Caco-2 (cell line): ENCODE data around the gene TAF6L. TPM values are rescaled to one million over a fixed set of nuclear protein-coding genes. Genes with fewer than 3 reads are reported as not detected.

Experiments used
- BruUV-seq: library from RNA; stranded (reverse); fragments of 400-500 nt; replicated peaks from 2 replicates; lab custom pipeline; 2021; lab: Mats Ljungman, UMichigan
- CTCF ChIA-PET: fragments of 300-600 bp; sonication (Branson Sonifier 250); formaldehyde crosslinking; loops from one replicate; lab custom pipeline; 2022; ENCODE audit warnings: antibody characterized with exemption; lab: Charles Lee
- POLR2A ChIA-PET: fragments of 300-600 bp; sonication (Branson Sonifier 250); formaldehyde crosslinking; loops from one replicate; lab custom pipeline; 2022; ENCODE audit warnings: antibody characterized with exemption; lab: Charles Lee
- DNase-seq, 2 experiments: peaks; one replicate each; pipeline versions ENCODE4 v3.0.0 to v3.0.0-alpha.2; 2020 to 2022
- H3K27me3 ChIP-seq: replicated peaks from 2 replicates; pipeline ENCODE4 v1.6.0; 2011; ENCODE audit warnings: low read length; ENCODE audit not compliant: control insufficient read depth, insufficient read depth
- H3K36me3 ChIP-seq: 2 replicates; pipeline ENCODE4 v1.5.1; 2011; ENCODE audit warnings: low read length; ENCODE audit not compliant: control insufficient read depth, insufficient read depth
- H3K4me1 ChIP-seq: fragments of 250-450 bp; sonication (Bioruptor Pico); 2 replicates; pipeline ENCODE4 v1.5.1; 2020; ENCODE audit warnings: mild to moderate bottlenecking
- H3K4me3 ChIP-seq: 2 replicates; pipeline ENCODE4 v1.5.1; 2011; ENCODE audit warnings: low read depth, mild to moderate bottlenecking, control low read depth, low read length
- H3K9me3 ChIP-seq: fragments of 250-450 bp; sonication (Bioruptor Pico); 2 replicates; pipeline ENCODE4 v1.5.1; 2020; ENCODE audit warnings: mild to moderate bottlenecking, moderate library complexity
- H3K27ac Mint-ChIP-seq: one replicate; pipeline ENCODE4 v1.8.0; 2022; ENCODE audit warnings: mixed read lengths; ENCODE audit not compliant: unreplicated experiment
- H3K27me3 Mint-ChIP-seq: one replicate; pipeline ENCODE4 v1.8.0; 2022; ENCODE audit warnings: mixed read lengths; ENCODE audit not compliant: insufficient read depth, unreplicated experiment
- H3K36me3 Mint-ChIP-seq: one replicate; pipeline ENCODE4 v1.8.0; 2022; ENCODE audit warnings: mild to moderate bottlenecking, mixed read lengths; ENCODE audit not compliant: insufficient read depth, unreplicated experiment
- H3K4me1 Mint-ChIP-seq: one replicate; pipeline ENCODE4 v1.8.0; 2022; ENCODE audit warnings: low read depth, mixed read lengths; ENCODE audit not compliant: unreplicated experiment
- H3K4me3 Mint-ChIP-seq: one replicate; pipeline ENCODE4 v1.8.0; 2022; ENCODE audit warnings: mild to moderate bottlenecking, moderate library complexity, mixed read lengths; ENCODE audit not compliant: unreplicated experiment
- H3K9me3 Mint-ChIP-seq: one replicate; pipeline ENCODE4 v1.8.0; 2022; ENCODE audit warnings: mixed read lengths; ENCODE audit not compliant: unreplicated experiment
- intact Hi-C: fragments of 100-400 bp; cut with micrococcal nuclease; formaldehyde crosslinking; loops from one replicate; pipeline ENCODE4 v1.10.0; 2022; ENCODE audit not compliant: unreplicated experiment
- total RNA-seq: library from RNA; stranded (reverse); gene quantifications from 2 replicates; pipeline ENCODE4 v1.2.3, GENCODE V29; 2022
- TF ChIP-seq, protein P1 (sequence below), 2 experiments: fragments of 200-600 bp in 1 of 2; IDR thresholded peaks; 1 replicate in 1 of 2; 2 replicates in 1 of 2; pipeline versions ENCODE4 v1.5.1 to v1.8.0; 2011 to 2022; ENCODE audit warnings: antibody characterized with exemption in 1 of 2, control low read depth in 1 of 2, inconsistent platforms in 1 of 2, low read depth in 1 of 2, low read length in 1 of 2, mild to moderate bottlenecking in 1 of 2, moderate library complexity in 1 of 2; ENCODE audit not compliant: insufficient read depth in 1 of 2, severe bottlenecking in 1 of 2, unreplicated experiment in 1 of 2

TAF6L gene
- total RNA-seq, 1 experiment from 2014 or later: 26.8 TPM

DNA sequence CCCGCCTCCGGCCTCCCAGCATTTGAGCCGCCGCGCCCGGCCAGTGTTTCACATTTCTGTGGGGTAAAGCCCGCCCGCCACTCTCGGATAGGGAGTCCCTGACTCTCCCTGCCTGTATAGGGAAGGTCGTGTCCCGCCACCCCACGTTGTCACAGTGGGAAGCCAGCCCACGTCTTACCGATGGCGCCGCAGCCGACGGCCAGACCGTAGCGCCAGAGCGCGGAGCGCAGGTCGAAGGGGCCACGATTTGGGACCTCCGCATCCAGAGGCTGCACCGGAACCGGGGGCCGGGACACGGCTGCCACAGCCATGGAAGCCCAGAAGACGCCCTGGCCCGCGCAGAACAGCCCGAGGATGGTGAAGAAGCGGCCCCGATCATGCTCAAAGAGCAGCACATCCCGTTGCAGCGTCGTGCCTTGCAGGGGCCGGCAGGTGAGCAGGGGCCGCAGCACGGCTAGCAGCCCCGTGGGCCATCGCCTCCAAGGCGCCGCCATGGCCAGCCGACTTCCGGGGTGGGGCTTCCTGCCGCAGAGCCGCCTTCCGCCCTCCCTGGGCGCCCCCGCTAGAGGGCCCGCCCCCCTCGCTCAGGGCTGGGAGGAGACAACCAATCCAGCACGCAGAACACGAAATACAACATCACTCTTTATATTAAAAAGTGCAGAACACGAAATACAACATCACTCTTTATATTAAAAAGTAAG lies 20.5 kb downstream of the TAF6L start, which contains the start of gene TMEM223:
Gene TMEM223, minus strand, starts transcription at position 506 of the 701 bp plus-strand sequence. Its CDS starts 12 bp downstream, at position 494.
- H3K4me3 Mint-ChIP-seq: peak within 1 kb of the TSS; percentile 83
- H3K4me1 Mint-ChIP-seq: peaks cover 14% of the 10 kb centered on the region
- DNase-seq: peak; percentile 84 to 92
- peaks cover 6% of the 10 kb centered on the region; the same call in 1 of the 2 replicates for H3K36me3 ChIP-seq
- peaks cover 90% of the 10 kb centered on the region for H3K36me3 Mint-ChIP-seq
- H3K9me3 Mint-ChIP-seq: no peaks in the 10 kb centered on the region
- intact Hi-C loops: loop anchor here (1.0 kb wide), 2 partner anchors 14 to 71 kb away; partner anchors contain the start of gene NXF1
- H3K4me3 ChIP-seq: peak within 1 kb of the TSS; percentile 81
- H3K27me3 ChIP-seq: no peaks in the 10 kb centered on the region
- H3K9me3 ChIP-seq: no peaks in the 10 kb centered on the region
- TF ChIP-seq, protein P1, sequence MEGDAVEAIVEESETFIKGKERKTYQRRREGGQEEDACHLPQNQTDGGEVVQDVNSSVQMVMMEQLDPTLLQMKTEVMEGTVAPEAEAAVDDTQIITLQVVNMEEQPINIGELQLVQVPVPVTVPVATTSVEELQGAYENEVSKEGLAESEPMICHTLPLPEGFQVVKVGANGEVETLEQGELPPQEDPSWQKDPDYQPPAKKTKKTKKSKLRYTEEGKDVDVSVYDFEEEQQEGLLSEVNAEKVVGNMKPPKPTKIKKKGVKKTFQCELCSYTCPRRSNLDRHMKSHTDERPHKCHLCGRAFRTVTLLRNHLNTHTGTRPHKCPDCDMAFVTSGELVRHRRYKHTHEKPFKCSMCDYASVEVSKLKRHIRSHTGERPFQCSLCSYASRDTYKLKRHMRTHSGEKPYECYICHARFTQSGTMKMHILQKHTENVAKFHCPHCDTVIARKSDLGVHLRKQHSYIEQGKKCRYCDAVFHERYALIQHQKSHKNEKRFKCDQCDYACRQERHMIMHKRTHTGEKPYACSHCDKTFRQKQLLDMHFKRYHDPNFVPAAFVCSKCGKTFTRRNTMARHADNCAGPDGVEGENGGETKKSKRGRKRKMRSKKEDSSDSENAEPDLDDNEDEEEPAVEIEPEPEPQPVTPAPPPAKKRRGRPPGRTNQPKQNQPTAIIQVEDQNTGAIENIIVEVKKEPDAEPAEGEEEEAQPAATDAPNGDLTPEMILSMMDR (IDR thresholded peaks at IDR 0.05; ENCODE audit: insufficient read depth in 1 of 2, low read depth in 1 of 2, low read length in 1 of 2, severe bottlenecking in 1 of 2, unreplicated experiment in 1 of 2): peak in 1 of 2 experiments; percentile 19
- H3K27ac Mint-ChIP-seq: peak within 1 kb of the TSS; percentile 93
- H3K4me1 ChIP-seq: peaks cover 5% of the 10 kb centered on the region
- no TSS peak for BruUV-seq
- H3K27me3 Mint-ChIP-seq: no peaks in the 10 kb centered on the region
- ChIA-PET POLR2A (interaction anchor here (0.6 to 1.6 kb wide), 7 partner anchors 20 to 65 kb away, joined by 3 to 5 read pairs (median 4); partner anchors contain the start of genes POLR2G, STX5 and TAF6L), CTCF (interaction anchor here (0.9 kb wide), 1 partner anchor 22 kb away, joined by 3 read pairs; no protein-coding TSS in a partner anchor)

DNA sequence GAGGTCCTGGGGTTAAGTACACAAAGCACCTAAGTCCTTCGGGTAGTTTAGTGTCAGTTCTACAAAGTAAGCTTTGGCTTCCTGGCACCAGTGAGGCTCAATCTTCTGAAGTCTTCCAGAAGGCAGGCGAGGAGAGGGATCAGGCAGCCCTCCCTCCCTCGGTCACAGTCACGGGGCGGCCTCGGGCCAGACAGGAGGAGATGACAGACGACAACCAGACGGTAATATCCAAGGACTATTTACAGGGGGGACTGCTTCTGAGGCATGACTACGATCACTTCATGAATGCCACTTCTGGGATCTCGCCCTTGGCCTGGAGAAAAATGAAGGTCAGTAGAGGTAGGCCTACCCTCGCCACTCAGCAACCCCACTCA lies 21.0 kb downstream of the TAF6L start:
- Mint-ChIP-seq H3K27ac (peak overlapping the region; percentile 93), H3K4me1 (peaks cover 14% of the 10 kb centered on the region), H3K36me3 (peaks cover 90% of the 10 kb centered on the region), H3K27me3 (no peaks in the 10 kb centered on the region), H3K4me3 (peak overlapping the region; percentile 83), H3K9me3 (no peaks in the 10 kb centered on the region)
- no peak for DNase-seq
- peaks cover 5% of the 10 kb centered on the region for H3K4me1 ChIP-seq
- H3K27me3 ChIP-seq: no peaks in the 10 kb centered on the region
- ChIA-PET CTCF (no interaction called here), POLR2A (interaction anchor here (0.7 to 1.6 kb wide), 4 partner anchors 30 to 86 kb away, joined by 3 to 6 read pairs (median 4); partner anchors contain the start of genes POLR2G and STX5)
- H3K4me3 ChIP-seq: peak overlapping the region; percentile 1; the same call in 1 of the 2 replicates
- TF ChIP-seq, protein P1 (IDR thresholded peaks at IDR 0.05; ENCODE audit: insufficient read depth in 1 of 2, low read depth in 1 of 2, low read length in 1 of 2, severe bottlenecking in 1 of 2, unreplicated experiment in 1 of 2): no peak
- no TSS peak for BruUV-seq
- H3K9me3 ChIP-seq: no peaks in the 10 kb centered on the region
- intact Hi-C loops: loop anchor here (1.0 kb wide), 2 partner anchors 13 to 70 kb away; partner anchors contain the start of gene NXF1
- H3K36me3 ChIP-seq: peaks cover 6% of the 10 kb centered on the region; the same call in 1 of the 2 replicates

DNA sequence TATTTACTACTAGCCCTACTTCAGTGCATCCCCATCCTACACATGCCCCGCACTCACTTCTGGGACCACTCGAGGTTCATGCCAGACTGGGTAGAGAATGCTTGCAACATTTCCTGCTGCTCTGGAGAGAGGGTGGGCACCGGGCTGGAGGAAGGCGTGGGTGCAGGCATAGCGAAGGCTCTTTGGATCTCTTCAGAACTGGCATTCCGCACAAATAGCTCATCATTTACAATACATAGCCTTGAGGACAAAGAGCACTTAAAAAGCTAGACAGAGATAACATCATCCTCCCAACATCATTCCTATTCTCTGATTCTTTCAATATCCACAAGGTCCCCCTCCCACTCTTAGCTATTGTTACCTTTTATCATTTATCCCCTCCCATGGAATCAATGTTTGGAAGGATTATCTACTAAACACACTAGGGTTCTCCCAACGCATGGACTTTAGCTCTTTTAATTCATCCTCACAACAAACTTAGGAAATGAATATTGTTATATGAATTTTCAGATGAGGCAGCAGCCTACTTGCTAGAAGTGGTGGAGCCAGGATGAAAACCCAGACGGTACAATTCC lies 23.1 kb downstream of the TAF6L start:
- H3K4me1 ChIP-seq: peaks cover 5% of the 10 kb centered on the region
- ChIA-PET CTCF (interaction anchor here (0.5 to 1.2 kb wide), 3 partner anchors 16 to 902 kb away, joined by 3 to 9 read pairs (median 4); no protein-coding TSS in a partner anchor), POLR2A (interaction anchor here (0.7 to 1.2 kb wide), 3 partner anchors 12 to 1447 kb away, joined by 3 to 6 read pairs (median 4); partner anchors contain the start of genes FKBP2 and STX5)
- H3K36me3 ChIP-seq: peaks cover 5% of the 10 kb centered on the region; the same call in 1 of the 2 replicates
- Mint-ChIP-seq H3K9me3 (no peaks in the 10 kb centered on the region), H3K4me3 (no peak overlapping the region), H3K36me3 (peaks cover 97% of the 10 kb centered on the region), H3K27ac (peak overlapping the region; percentile 19), H3K27me3 (no peaks in the 10 kb centered on the region), H3K4me1 (peaks cover 14% of the 10 kb centered on the region)
- no peaks in the 10 kb centered on the region for H3K9me3 ChIP-seq
- no peak for DNase-seq
- BruUV-seq: no TSS peak
- TF ChIP-seq, protein P1 (IDR thresholded peaks at IDR 0.05; ENCODE audit: insufficient read depth in 1 of 2, low read depth in 1 of 2, low read length in 1 of 2, severe bottlenecking in 1 of 2, unreplicated experiment in 1 of 2): no peak
- H3K4me3 ChIP-seq: no peak overlapping the region
- H3K27me3 ChIP-seq: no peaks in the 10 kb centered on the region
- intact Hi-C loops: no loop called here
